ENCODE data around the gene EPB41L2.
A peak's percentile ranks its signal among the peaks of the same experiment; 100 is the strongest.
"Not testable (repeated sequence)": the region's sequence is repeated elsewhere in the genome, so short reads cannot be mapped to it uniquely, and the experiment has no call there.

EPB41L2 gene

DNA sequence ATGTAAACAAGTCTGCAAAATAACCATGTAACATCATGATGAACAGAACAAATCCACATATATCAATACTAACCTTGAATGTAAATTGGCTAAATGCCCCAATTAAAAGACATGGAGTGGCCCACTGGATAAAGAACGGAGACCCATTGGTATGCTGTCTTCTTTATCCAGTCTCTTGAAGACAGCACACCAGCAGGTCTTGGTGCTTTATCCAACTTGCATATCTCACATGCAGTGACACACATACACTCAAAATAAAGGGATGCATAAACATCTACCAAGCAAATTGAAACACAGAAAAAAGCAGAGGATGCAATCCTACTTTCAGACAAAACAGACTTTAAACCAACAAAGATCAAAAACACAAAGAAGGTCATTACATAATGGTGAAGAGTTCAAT is 30.3 kb upstream of the EPB41L2 start:
- TF ChIP-seq, protein P1, sequence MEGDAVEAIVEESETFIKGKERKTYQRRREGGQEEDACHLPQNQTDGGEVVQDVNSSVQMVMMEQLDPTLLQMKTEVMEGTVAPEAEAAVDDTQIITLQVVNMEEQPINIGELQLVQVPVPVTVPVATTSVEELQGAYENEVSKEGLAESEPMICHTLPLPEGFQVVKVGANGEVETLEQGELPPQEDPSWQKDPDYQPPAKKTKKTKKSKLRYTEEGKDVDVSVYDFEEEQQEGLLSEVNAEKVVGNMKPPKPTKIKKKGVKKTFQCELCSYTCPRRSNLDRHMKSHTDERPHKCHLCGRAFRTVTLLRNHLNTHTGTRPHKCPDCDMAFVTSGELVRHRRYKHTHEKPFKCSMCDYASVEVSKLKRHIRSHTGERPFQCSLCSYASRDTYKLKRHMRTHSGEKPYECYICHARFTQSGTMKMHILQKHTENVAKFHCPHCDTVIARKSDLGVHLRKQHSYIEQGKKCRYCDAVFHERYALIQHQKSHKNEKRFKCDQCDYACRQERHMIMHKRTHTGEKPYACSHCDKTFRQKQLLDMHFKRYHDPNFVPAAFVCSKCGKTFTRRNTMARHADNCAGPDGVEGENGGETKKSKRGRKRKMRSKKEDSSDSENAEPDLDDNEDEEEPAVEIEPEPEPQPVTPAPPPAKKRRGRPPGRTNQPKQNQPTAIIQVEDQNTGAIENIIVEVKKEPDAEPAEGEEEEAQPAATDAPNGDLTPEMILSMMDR (conservative IDR thresholded peaks at IDR 0.05): no peak
- H3K27ac ChIP-seq: no peak overlapping the region

DNA sequence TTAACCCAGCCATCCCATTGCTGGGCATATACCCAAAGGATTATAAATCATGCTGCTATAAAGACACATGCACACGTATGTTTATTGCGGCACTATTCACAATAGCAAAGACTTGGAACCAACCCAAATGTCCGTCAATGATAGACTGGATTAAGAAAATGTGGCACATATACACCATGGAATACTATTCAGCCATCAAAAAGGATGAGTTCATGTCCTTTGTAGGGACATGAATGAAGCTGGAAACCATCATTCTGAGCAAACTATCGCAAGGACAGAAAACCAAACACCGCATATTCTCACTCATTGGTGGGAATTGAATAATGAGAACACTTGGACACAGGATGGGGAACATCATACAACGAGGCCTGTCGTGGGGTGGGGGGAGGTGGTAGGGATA is 28.9 kb upstream of the EPB41L2 start:
- H3K27ac ChIP-seq: not testable (repeated sequence)

DNA sequence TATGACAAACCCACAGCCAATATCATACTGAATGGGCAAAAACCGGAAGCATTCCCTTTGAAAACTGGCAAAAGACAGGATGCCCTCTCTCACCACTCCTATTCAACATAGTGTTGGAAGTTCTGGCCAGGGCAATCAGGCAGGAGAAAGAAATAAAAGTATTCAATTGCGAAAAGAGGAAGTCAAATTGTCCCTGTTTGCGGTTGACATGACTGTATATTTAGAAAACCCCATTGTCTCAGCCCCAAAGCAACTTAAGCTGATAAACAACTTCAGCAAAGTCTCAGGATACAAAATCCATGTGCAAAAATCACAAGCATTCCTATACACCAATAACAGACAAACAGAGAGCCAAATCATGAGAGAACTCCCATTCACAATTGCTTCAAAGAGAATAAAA is 27.3 kb upstream of the EPB41L2 start:
- H3K27ac ChIP-seq: not testable (repeated sequence)

DNA sequence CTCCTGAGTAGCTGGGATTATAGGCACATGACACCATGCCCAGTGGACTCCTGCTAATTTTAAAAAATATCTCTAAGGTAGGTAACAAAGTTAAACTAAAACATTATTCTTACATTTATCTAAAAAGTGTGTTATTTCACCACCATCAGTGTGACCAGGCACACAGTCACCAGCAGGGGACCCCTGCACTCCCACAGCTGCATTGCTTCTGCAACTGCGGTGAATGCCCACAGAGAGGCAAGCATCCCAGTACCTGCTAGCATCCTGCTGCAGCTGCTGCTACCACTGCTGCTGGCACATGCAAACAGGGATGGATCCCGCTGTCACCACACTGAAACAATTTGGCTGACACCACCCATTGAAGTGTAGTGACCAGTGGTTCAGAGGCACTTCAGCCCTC is 21.9 kb upstream of the EPB41L2 start:
- TF ChIP-seq, protein P1 (conservative IDR thresholded peaks at IDR 0.05): 0 out of 2 replicates have a peak, but pooled peaks have one; percentile 11
- no peak overlapping the region for H3K27ac ChIP-seq

DNA sequence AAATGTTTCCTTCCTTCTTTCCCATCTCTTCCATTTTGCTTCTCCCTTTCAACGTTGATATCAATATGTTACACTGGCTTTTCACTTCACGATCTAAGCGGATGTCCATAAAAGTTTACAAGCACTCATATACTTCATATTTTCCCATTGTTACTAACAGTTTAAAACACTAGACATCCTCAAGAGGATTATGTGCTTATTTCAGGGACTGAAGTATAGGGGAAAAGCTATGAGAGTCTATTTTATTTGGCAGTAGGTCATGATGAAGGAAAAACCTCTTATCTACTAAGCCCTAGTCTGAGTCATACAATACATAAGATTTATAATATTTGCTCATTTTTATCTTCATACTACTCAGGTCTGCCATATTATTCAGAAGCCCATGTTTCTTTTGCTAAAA is 20.6 kb upstream of the EPB41L2 start:
- no peak overlapping the region for H3K27ac ChIP-seq
- TF ChIP-seq, protein P1 (conservative IDR thresholded peaks at IDR 0.05): no peak

DNA sequence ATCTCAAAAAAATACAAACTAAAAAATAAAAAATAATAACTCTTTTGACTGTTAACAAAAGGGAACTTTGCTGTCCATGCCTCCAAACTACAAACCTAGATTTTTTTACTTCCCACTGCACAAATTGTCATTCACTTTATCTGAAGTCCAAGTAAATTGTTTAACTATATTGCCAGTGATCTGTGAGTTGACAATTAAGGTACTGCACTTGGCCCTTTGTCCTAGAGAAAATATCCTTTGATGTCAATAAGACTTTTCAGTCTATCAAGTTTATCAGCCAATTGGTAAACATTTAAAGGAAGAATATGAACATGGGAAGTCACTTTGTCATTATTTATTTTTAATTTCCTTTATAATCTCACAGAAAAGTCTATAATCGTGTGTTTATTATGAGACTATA is 19.3 kb upstream of the EPB41L2 start:
- H3K27ac ChIP-seq: no peak overlapping the region
- TF ChIP-seq, protein P1 (conservative IDR thresholded peaks at IDR 0.05): no peak

DNA sequence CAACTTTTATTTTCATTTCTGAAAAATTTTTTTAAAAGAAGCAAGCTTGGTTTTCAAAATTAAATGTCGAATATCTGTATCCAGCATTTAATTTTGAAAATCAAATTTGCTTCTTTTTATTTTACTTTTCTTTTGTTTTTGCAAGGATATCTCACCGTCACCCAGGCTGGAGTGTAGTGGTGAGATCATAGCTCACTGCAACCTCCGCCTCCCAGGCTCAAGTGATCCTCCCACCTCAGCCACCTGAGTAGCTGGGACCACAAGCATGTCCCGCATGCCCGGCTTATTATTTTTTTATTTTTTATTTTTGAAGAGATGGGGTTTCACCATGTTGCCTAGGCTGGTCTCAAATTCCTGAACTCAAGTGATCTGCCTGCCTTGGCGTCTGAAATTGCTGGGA is 17.0 kb upstream of the EPB41L2 start:
- TF ChIP-seq, protein P1 (conservative IDR thresholded peaks at IDR 0.05): no peak
- no peak overlapping the region for H3K27ac ChIP-seq

DNA sequence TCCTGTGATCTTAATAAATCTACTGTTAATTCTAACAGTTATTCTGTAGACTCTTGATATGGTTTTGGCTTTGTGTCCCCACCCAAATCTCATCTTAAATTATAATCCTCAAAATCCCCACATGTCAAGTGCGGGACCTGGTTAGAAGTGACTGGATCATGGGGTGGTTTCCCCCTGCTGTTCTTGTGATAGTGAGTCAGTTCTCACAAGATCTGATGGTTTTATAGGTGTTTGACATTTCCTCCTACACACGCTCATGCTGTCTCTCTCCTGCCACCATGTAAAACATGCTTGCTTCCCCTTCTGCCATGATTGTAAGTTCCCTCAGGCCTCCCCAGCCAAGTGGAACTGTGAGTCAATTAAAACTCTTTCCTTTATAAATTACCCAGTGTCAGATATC is 10.5 kb upstream of the EPB41L2 start:
- H3K27ac ChIP-seq: no peak overlapping the region
- TF ChIP-seq, protein P1 (conservative IDR thresholded peaks at IDR 0.05): no peak

DNA sequence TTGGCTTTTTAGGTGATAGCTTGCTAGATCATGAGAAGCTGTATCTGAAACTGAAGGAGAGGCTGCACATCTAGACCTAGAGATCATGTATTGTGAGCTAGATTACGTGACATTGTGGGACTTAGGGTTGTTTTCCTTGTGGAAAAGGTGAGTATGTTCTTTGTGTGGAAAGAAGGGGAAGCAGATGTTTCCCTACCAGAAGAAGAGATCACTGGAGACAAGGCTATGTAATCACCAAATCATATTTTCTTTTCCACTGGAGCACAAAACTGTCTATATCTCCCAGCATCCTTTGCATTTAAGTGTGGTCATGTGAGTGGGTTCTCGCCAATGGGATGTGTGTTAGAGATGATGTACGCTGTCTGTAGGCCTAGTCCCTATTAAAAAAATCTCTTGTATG is 7.0 kb upstream of the EPB41L2 start:
- H3K27ac ChIP-seq: no peak overlapping the region
- TF ChIP-seq, protein P1 (conservative IDR thresholded peaks at IDR 0.05): no peak

Data from VCaP (cell line).